Measurements from ENCODE around the gene KIF5A.
A peak's percentile ranks its signal among the peaks of the same experiment; 100 is the strongest.
"Not testable (repeated sequence)": the region's sequence is repeated elsewhere in the genome, so short reads cannot be mapped to it uniquely, and the experiment has no call there.

KIF5A gene

DNA sequence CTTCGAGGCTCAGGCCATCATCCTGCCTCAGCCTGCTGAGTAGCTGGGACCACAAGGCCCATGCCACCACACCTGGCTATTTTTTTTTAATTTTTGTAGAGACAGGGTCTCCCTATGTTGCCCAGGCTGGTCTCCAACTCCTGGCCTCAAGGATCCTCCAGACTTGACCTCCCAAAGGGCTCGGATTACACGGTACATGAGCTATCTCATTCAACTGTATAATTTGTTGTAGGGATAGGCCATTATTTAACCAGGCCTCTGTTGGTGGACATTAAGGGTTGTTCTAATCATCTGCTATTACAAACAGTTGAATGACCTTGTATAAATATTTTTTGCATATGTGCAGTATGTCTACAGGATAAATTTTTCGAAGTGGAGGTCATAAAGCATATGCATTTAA lies 9.0 kb downstream of the KIF5A start:
- DNase-seq, result no peak

- DNase-seq, result no peak
Measured at GRCh38 chr12:57560516-57560915, 10.7 kb downstream of the KIF5A start.

DNA sequence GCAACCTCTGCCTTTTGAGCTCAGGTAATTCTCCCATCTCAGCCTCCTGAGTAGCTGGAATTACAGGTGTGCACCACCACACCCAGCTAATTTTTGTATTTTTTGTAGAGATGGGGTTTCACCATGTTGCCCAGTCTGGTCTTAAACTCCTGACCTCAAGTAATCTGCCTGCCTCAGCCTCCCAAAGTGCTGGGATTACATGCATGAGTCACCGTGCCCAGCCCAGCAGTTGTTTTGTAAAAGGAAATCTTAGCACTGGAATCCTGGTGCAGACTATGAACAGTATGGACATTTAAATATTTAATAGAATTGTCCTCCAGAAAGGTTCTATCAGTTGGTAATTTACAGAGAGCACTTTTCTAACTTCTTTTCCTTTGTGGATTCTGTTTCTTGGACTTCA lies 11.3 kb downstream of the KIF5A start:
- DNase-seq, result not testable (repeated sequence)

DNA sequence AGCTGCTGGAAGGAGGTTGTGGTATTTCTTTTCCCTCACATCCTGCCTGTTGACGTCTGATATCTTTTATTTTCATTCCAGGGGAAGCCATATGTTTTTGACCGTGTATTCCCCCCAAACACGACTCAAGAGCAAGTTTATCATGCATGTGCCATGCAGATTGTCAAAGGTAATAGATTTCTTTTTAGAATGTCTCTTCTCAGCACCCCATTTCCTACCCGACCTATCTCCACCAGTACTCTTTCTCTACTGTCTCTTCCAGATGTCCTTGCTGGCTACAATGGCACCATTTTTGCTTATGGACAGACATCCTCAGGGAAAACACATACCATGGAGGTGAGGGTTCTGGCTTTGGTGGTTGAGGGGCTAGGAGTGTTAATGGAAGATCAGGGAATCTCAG lies 13.5 kb downstream of the KIF5A start:
- no peak for DNase-seq

- DNase-seq, result no peak
Measured at GRCh38 chr12:57564178-57564740, 14.4 kb downstream of the KIF5A start.

- no peak for DNase-seq
Measured at GRCh38 chr12:57568838-57569237, 19.0 kb downstream of the KIF5A start.

DNA sequence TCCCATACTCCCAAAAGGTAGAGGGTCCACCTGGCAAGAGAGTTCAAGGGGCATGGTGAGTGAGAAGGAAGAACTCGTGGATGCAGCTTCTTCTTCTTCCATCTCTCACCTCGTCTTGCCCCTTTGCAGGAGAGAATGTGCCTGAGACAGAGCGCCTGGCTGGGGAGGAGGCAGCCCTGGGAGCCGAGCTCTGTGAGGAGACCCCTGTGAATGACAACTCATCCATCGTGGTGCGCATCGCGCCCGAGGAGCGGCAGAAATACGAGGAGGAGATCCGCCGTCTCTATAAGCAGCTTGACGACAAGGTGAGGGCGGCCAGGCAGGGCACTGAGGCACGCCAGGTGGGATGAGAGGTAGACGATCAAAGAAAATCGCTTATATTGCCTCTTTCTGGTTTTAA lies 20.0 kb downstream of the KIF5A start:
- DNase-seq, result no peak

- not testable (repeated sequence) for DNase-seq
Measured at GRCh38 chr12:57570438-57570837, 20.6 kb downstream of the KIF5A start.

DNA sequence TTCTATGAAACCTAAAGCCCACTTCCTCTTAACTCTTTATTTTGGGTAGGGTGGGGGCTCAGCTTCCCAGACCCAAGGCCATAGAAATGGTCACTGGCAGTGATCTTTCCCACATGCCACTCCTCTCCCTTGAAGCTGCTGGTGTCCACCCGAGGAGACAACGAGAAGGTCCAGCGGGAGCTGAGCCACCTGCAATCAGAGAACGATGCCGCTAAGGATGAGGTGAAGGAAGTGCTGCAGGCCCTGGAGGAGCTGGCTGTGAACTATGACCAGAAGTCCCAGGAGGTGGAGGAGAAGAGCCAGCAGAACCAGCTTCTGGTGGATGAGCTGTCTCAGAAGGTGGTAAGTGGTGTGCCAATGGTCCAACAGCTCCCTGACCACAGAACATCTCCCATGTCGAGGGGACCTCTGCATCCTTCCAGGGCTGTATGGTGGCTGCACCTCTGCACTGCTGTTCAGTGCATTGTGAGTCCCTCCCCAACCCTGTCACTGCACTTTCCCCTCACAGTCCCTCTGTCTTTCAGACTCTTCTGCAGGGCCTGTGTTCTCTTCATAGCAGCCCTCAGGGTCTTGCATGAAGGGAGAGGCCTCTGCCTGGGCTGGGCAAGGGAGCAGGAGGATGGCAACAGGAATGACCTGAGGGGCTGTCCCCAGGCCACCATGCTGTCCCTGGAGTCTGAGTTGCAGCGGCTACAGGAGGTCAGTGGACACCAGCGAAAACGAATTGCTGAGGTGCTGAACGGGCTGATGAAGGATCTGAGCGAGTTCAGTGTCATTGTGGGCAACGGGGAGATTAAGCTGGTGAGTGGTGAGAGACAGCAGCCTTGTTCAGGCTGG lies 22.3 kb downstream of the KIF5A start:
- no peak for DNase-seq

DNA sequence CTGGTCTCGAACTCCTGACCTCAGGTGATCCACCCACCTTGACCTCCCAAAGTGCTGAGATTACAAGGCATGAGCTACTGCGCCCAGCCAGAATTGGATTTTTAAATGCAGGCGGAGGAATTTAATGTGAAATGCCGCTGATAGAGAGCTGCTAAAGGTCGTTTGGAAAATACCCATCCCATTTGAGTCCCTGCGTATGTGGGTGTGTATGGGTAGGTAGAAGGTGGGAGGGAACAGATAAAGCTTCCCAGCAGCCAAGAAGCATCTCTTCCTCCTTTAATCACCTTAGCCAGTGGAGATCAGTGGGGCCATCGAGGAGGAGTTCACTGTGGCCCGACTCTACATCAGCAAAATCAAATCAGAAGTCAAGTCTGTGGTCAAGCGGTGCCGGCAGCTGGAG lies 25.0 kb downstream of the KIF5A start:
- DNase-seq, result no peak

- no peak for DNase-seq
Measured at GRCh38 chr12:57575771-57576612, 26.1 kb downstream of the KIF5A start.

- DNase-seq, result no peak
Measured at GRCh38 chr12:57576613-57577160, 26.8 kb downstream of the KIF5A start.

- DNase-seq, result no peak
Measured at GRCh38 chr12:57577981-57578758, 28.3 kb downstream of the KIF5A start.

GRCh38 chr12:57579011-57579410 lies 29.2 kb downstream of the KIF5A start:
- DNase-seq, result no peak

DNA sequence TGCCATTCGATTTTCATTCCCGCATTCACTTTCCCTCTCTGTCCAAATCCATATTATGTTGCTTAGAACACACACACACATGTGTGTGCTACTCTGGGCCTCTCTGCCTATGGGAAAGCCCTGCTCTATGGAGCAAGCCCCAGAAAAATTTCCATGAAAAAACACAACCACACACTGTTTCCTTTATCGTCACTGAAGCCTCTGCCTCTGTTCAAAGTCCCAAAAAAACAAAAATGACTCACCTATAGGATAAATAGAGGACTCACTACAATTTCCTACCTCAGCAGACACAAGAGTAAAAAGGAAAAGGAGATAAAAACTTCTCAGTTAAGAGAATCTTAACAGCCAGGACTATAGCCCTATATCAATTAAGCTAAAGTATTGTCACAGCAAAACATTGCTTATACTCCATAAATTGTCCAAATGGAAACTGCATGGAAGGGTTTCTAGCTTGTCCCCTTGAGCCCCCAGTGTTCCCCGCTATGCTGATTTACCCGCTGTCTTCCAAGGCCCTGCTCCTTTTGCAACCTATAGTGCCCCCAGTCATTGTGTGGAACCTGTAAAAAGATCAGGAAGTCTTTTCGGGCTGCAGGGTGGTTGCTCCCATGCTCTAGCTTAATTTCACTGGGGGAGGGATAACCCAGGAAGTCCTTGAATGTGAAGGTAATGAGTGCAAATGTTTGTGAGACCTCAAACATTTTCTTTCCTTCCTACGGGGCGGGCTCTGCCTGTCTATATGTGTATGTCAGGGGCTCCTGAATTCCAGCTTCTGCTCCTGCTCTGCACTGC lies 30.0 kb downstream of the KIF5A start:
- no peak for DNase-seq

DNA sequence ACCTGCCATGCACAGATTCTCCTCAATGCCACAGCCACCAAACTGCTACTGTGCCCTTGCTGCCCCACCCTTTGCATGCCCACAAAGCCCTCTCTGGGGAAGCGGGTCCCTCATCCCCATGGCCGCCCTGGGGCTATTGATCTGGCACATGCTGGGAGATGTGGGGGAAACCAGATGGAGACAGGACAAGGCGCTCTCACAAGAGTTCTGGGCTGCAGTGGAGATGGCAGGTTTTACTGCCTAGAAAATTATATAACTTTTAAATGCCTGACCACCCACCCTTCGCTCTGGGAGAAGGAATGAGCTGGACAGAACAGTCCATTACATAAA lies 30.6 kb downstream of the KIF5A start:
- no peak for DNase-seq

DNA sequence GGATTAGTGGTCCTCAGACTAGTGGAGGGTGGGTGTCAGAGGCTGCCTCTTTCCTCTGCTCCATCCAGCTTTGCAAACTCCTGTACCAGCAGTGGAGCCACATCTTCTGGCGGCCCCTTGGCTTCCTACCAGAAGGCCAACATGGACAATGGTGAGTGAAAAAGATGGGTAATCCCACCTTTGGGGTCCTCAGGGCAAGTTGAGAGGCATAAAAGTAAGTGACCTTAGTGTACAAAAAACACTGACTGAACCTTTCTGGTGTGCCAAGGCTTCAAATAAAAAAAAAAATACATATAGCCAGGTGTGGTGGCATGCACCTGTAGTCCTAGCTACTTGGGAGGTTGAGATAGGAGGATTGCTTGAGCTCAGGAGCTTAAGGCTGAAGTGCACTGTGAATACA lies 32.0 kb downstream of the KIF5A start:
- DNase-seq, result no peak

GRCh38 chr12:57582440-57582839 lies 32.6 kb downstream of the KIF5A start:
- DNase-seq, result no peak

DNA sequence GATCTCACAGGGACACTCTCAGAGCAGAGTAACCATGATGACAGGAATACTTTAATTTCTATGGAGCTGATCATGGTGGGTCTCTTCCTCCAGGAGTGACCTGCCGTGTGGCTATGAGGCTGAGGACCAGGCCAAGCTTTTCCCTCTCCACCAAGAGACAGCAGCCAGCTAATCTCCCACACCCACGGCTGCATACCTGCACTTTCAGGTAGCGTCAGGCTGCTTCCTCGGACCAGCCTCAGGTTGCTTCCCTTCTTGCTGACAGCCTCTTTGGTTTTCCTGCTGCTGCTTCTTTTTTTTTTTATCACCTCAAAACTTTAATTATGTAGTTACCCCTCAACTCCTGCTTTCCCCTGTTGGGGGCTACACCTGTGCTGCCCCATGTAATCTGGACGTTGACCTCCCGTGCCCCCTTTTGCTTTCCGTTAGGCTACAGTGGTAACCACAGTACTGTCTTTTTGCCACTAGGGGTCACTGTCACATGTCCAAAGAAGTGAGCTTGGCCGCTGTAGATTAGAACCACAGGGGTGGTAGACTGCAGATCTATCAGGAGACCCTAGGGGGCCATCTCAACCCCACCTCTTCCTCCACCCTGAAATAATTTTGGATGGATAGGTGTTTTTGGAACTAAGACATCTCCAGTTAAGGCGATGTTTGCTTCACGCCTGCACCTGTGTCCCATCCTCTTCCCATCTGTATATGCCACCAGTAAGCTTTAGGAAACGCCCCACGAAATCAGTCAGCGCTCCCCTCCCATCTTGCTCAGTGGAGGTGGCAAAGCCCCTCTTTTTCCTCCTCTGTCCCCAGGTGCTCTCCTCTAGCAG lies 33.4 kb downstream of the KIF5A start:
- DNase-seq, result peak; percentile 41

DNA sequence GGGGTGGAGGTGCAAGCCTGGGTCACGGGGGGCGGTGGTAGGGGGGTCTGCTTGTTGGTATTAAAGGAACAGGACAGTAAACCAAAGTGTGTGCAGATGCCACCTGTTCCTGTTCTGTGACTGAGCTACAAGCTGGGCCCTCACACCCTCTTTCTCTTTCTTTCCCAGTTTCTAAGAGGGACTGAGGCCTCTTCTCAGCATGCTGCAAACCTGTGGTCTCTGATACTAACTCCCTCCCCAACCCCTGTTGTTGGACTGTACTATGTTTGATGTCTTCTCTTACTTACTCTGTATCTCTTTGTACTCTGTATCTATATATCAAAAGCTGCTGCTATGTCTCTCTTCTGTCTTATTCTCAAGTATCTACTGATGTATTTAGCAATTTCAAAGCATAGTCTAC lies 34.2 kb downstream of the KIF5A start:
- no peak for DNase-seq

DNA sequence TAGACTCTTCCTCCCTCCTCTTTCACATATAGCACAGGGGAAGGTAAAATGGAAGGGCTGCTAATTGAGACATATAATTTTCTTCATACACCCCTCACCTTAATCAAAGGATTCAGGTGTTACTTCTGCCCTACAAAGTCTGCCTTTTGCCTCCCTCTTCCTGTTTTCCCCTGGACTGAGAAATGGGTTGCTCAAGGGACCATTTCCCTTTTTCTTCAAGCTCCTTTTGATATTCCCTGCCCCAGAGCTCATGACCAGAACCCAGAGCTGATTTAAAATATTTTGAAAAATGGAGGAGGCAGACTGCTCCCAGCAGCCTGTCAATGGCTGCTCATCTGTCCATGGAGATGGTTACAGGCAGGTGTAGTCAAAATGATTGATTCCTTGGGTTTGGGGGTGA lies 34.8 kb downstream of the KIF5A start:
- DNase-seq, result no peak
